HG03565 (cell line): ENCODE data around the gene DBP.
A peak's percentile ranks its signal among the peaks of the same experiment; 100 is the strongest.
"Not testable (repeated sequence)": the region's sequence is repeated elsewhere in the genome, so short reads cannot be mapped to it uniquely, and the experiment has no call there.

Source experiments
- ATAC-seq: cut with Tn5 transposase; IDR thresholded peaks from one replicate; pipeline ENCODE4 v1.9.1; 2021; ENCODE audit warnings: mild to moderate bottlenecking, moderate library complexity; ENCODE audit not compliant: unreplicated experiment

DBP gene

GRCh38 chr19:48668761-48669160, 31.6 kb upstream of the DBP start:
- no peak for ATAC-seq

- no peak for ATAC-seq
Measured at GRCh38 chr19:48668332-48668731, 31.2 kb upstream of the DBP start.

- no peak for ATAC-seq
Measured at GRCh38 chr19:48665786-48666185, 28.6 kb upstream of the DBP start.

GRCh38 chr19:48664476-48664875, 27.3 kb upstream of the DBP start:
- no peak for ATAC-seq

GRCh38 chr19:48663667-48664066, 26.5 kb upstream of the DBP start:
- no peak for ATAC-seq

GRCh38 chr19:48661711-48662090, 24.5 kb upstream of the DBP start:
- ATAC-seq = no peak

GRCh38 chr19:48660852-48661710, 23.9 kb upstream of the DBP start:
- peak; percentile 70 for ATAC-seq

- no peak for ATAC-seq
Measured at GRCh38 chr19:48659768-48660167, 22.6 kb upstream of the DBP start.

- ATAC-seq = no peak
Measured at GRCh38 chr19:48658483-48658882, 21.3 kb upstream of the DBP start.

GRCh38 chr19:48657828-48658227, 20.6 kb upstream of the DBP start:
- ATAC-seq = not testable (repeated sequence)

- ATAC-seq = no peak
Measured at GRCh38 chr19:48656840-48657474, 19.8 kb upstream of the DBP start.

- no peak for ATAC-seq
Measured at GRCh38 chr19:48654299-48655059, 17.3 kb upstream of the DBP start.

- ATAC-seq = no peak
Measured at GRCh38 chr19:48651683-48652048, 14.5 kb upstream of the DBP start.

GRCh38 chr19:48650974-48651682, 13.9 kb upstream of the DBP start:
- no peak for ATAC-seq

GRCh38 chr19:48648134-48648533, 11.0 kb upstream of the DBP start:
- no peak for ATAC-seq

- ATAC-seq = no peak
Measured at GRCh38 chr19:48646722-48647216, 9.6 kb upstream of the DBP start.

GRCh38 chr19:48646001-48646721, 9.0 kb upstream of the DBP start, which contains the start of gene CA11:
Gene CA11 (minus strand): TSS chr19:48646187. CDS start chr19:48645632, 555 bp downstream.
- peak; percentile 48 for ATAC-seq

GRCh38 chr19:48645620-48646000, 8.4 kb upstream of the DBP start:
- no peak for ATAC-seq

GRCh38 chr19:48644839-48645619, 7.8 kb upstream of the DBP start:
- ATAC-seq = no peak
